Fibroblast of skin of scalp (primary cell): ENCODE data around the gene ZNF780B. TPM values are rescaled to one million over a fixed set of nuclear protein-coding genes. Genes with fewer than 3 reads are reported as not detected.
"Not testable (repeated sequence)": the region's sequence is repeated elsewhere in the genome, so short reads cannot be mapped to it uniquely, and the experiment has no call there.

ENCODE experiments used
- DNase-seq: peaks from one replicate; pipeline ENCODE4 v3.0.0-alpha.2; 2013
- polyA plus RNA-seq, 2 experiments: library from polyadenylated mRNA; unstranded; fragments of 120-200 nt; gene quantifications; one replicate each; pipeline ENCODE4 v1.2.1, GENCODE V29; 2013; ENCODE audit not compliant: insufficient read length in 2 of 2

ZNF780B gene
- 5.8 TPM for polyA plus RNA-seq (2013, experiment 1 of 2; ENCODE audit: insufficient read length)
- polyA plus RNA-seq (2013, experiment 2 of 2; ENCODE audit: insufficient read length) = 6.4 TPM

- peak; percentile 61 for DNase-seq
These were observed at the start of gene ZNF780B for GRCh38 chr19:40055832-40056504. Gene ZNF780B (minus strand): TSS chr19:40056231. CDS start chr19:40050332, 5,899 bp downstream.

GRCh38 chr19:40104754-40105153, 48.7 kb upstream of the ZNF780B start:
- DNase-seq = no peak

- no peak for DNase-seq
These were observed 47.6 kb upstream of the ZNF780B start for GRCh38 chr19:40103600-40103999.

- DNase-seq = no peak
These were observed 45.8 kb upstream of the ZNF780B start for GRCh38 chr19:40101813-40102212.

- no peak for DNase-seq
These were observed 37.4 kb upstream of the ZNF780B start for GRCh38 chr19:40093416-40093815.

- no peak for DNase-seq
These were observed 35.4 kb upstream of the ZNF780B start for GRCh38 chr19:40091205-40092129.

- peak; percentile 72 for DNase-seq
These were observed 34.5 kb upstream of the ZNF780B start, which contains the start of gene ZNF780A for GRCh38 chr19:40090241-40091204. Gene ZNF780A (minus strand): TSS chr19:40090943. CDS start chr19:40084753, 6,190 bp downstream.

GRCh38 chr19:40089462-40089861, 33.4 kb upstream of the ZNF780B start:
- DNase-seq = peak; percentile 9

- DNase-seq = no peak
These were observed 32.4 kb upstream of the ZNF780B start for GRCh38 chr19:40088299-40089047.

- no peak for DNase-seq
These were observed 28.9 kb upstream of the ZNF780B start for GRCh38 chr19:40084948-40085347.

- DNase-seq = no peak
These were observed 25.4 kb upstream of the ZNF780B start for GRCh38 chr19:40081411-40081810.

- DNase-seq = no peak
These were observed 24.3 kb upstream of the ZNF780B start for GRCh38 chr19:40080289-40080688.

- no peak for DNase-seq
These were observed 22.3 kb upstream of the ZNF780B start for GRCh38 chr19:40078377-40078776.

- DNase-seq = no peak
These were observed 14.0 kb upstream of the ZNF780B start for GRCh38 chr19:40070058-40070457.

- no peak for DNase-seq
These were observed 3.6 kb upstream of the ZNF780B start for GRCh38 chr19:40059624-40060023.

GRCh38 chr19:40057166-40057565, 1.1 kb upstream of the ZNF780B start:
- no peak for DNase-seq

GRCh38 chr19:40056505-40056904, 474 bp upstream of the ZNF780B start:
- no peak for DNase-seq

GRCh38 chr19:40055049-40055448, 982 bp downstream of the ZNF780B start:
- no peak for DNase-seq

- no peak for DNase-seq
These were observed 1.4 kb downstream of the ZNF780B start for GRCh38 chr19:40054632-40055031.

- DNase-seq = no peak
These were observed 2.5 kb downstream of the ZNF780B start for GRCh38 chr19:40053491-40053890.

- not testable (repeated sequence) for DNase-seq
These were observed 14.3 kb downstream of the ZNF780B start for GRCh38 chr19:40041718-40042117.
